OCI-LY3 (cell line): ENCODE data around the gene SLC25A13.
"Not testable (repeated sequence)": the region's sequence is repeated elsewhere in the genome, so short reads cannot be mapped to it uniquely, and the experiment has no call there.

Experiments used
- CTCF ChIP-seq: fragments of 200-600, 300-600 bp; sonication (generic); IDR thresholded peaks from 2 replicates; pipeline ENCODE4 v1.5.1; 2014; ENCODE audit warnings: antibody characterized with exemption, low read length, low read depth
- EZH2phosphoT487 ChIP-seq: fragments of 200-600 bp; shearing (Covaris generic); IDR thresholded peaks from 2 replicates; pipeline ENCODE4 v1.6.1; 2018; ENCODE audit warnings: antibody characterized with exemption, mixed run types, low read depth

- TF ChIP-seq CTCF, EZH2phosphoT487: not testable (repeated sequence)
Measured at GRCh38 chr7:96365916-96366315, 44.0 kb upstream of the SLC25A13 start.
